ENCODE data around the gene AKAP8L.

- no peak for TF ChIP-seq POLR2A (IDR thresholded peaks at IDR 0.05; ENCODE audit: low read depth, low read length)
- TF ChIP-seq TAF1 (IDR thresholded peaks at IDR 0.05; ENCODE audit: low read depth, low read length): no peak
- TF ChIP-seq POLR2AphosphoS5 (IDR thresholded peaks at IDR 0.05; ENCODE audit: low read depth, low read length): no peak
- no peak for TF ChIP-seq SPI1 (IDR thresholded peaks at IDR 0.05; ENCODE audit: low read depth, low read length)
Measured at GRCh38 chr19:15412832-15413231, 6.0 kb downstream of the AKAP8L start.

All from GM12891 (cell line).